Nephron progenitor cell (in vitro differentiated cells): ENCODE measurements around the gene UQCC2.

ENCODE experiments used
- DNase-seq: peaks from one replicate; pipeline ENCODE4 v3.0.0; 2021
- H3K27ac Mint-ChIP-seq: 2 replicates; pipeline ENCODE4 v1.8.0; 2021; ENCODE audit warnings: mild to moderate bottlenecking, moderate library complexity, mixed read lengths
- H3K27me3 Mint-ChIP-seq: 2 replicates; pipeline ENCODE4 v1.8.0; 2021; ENCODE audit warnings: mild to moderate bottlenecking, low read depth, mixed read lengths; ENCODE audit not compliant: poor library complexity
- H3K36me3 Mint-ChIP-seq: 2 replicates; pipeline ENCODE4 v1.8.0; 2021; ENCODE audit warnings: low read depth, mixed read lengths
- H3K4me1 Mint-ChIP-seq: 2 replicates; pipeline ENCODE4 v1.8.0; 2021; ENCODE audit warnings: mixed read lengths
- H3K4me3 Mint-ChIP-seq: 2 replicates; pipeline ENCODE4 v1.8.0; 2021; ENCODE audit warnings: mild to moderate bottlenecking, moderate library complexity, mixed read lengths
- H3K9me3 Mint-ChIP-seq: 2 replicates; pipeline ENCODE4 v1.8.0; 2021; ENCODE audit warnings: mild to moderate bottlenecking, moderate library complexity, mixed read lengths
- CTCF ChIP-seq: fragments of 200-600 bp; sonication (generic); IDR thresholded peaks from 2 replicates; pipeline ENCODE4 v1.5.0; 2021; ENCODE audit warnings: antibody characterized with exemption

UQCC2 gene

GRCh38 chr6:33707771-33708170 is 3.7 kb downstream of the UQCC2 start:
- TF ChIP-seq CTCF = no peak
- H3K36me3 Mint-ChIP-seq = peaks cover 39% of the 10 kb centered on the region
- DNase-seq = no peak
- H3K27me3 Mint-ChIP-seq = peaks cover 12% of the 10 kb centered on the region
- no peak overlapping the region for H3K27ac Mint-ChIP-seq
- no peaks in the 10 kb centered on the region for H3K9me3 Mint-ChIP-seq
- no peak overlapping the region for H3K4me3 Mint-ChIP-seq
- peaks cover 80% of the 10 kb centered on the region for H3K4me1 Mint-ChIP-seq

- H3K36me3 Mint-ChIP-seq = peaks cover 39% of the 10 kb centered on the region
- TF ChIP-seq CTCF = no peak
- no peaks in the 10 kb centered on the region for H3K9me3 Mint-ChIP-seq
- peaks cover 85% of the 10 kb centered on the region for H3K4me1 Mint-ChIP-seq
- DNase-seq = no peak
- H3K27ac Mint-ChIP-seq = peak overlapping the region; percentile 80
- no peak overlapping the region for H3K4me3 Mint-ChIP-seq
- peaks cover 12% of the 10 kb centered on the region for H3K27me3 Mint-ChIP-seq
Measured at GRCh38 chr6:33705955-33706725, 5.4 kb downstream of the UQCC2 start.

- DNase-seq = no peak
- Mint-ChIP-seq H3K4me3 (no peak overlapping the region), H3K27me3 (peaks cover 12% of the 10 kb centered on the region), H3K36me3 (peaks cover 36% of the 10 kb centered on the region), H3K27ac (peak overlapping the region; percentile 83), H3K9me3 (no peaks in the 10 kb centered on the region), H3K4me1 (peaks cover 80% of the 10 kb centered on the region)
- TF ChIP-seq CTCF = no peak
Measured at GRCh38 chr6:33705268-33705885, 6.1 kb downstream of the UQCC2 start.

- DNase-seq = no peak
- Mint-ChIP-seq H3K4me3 (no peak overlapping the region), H3K9me3 (no peaks in the 10 kb centered on the region), H3K27me3 (peaks cover 12% of the 10 kb centered on the region), H3K27ac (no peak overlapping the region), H3K4me1 (peaks cover 74% of the 10 kb centered on the region), H3K36me3 (peaks cover 27% of the 10 kb centered on the region)
- no peak for TF ChIP-seq CTCF
Measured at GRCh38 chr6:33704215-33705066, 7.1 kb downstream of the UQCC2 start.

GRCh38 chr6:33702345-33702977 is 9.0 kb downstream of the UQCC2 start:
- peaks cover 9% of the 10 kb centered on the region for H3K27me3 Mint-ChIP-seq

More at GRCh38 chr6:33702345-33702977, 9.0 kb downstream of the UQCC2 start:
- H3K4me3 Mint-ChIP-seq = no peak overlapping the region
- H3K36me3 Mint-ChIP-seq = peaks cover 7% of the 10 kb centered on the region
- H3K27ac Mint-ChIP-seq = peak overlapping the region; percentile 64
- no peaks in the 10 kb centered on the region for H3K9me3 Mint-ChIP-seq
- DNase-seq = no peak
- H3K4me1 Mint-ChIP-seq = peaks cover 60% of the 10 kb centered on the region
- TF ChIP-seq CTCF = peak; percentile 53
